ENCODE measurements around the gene HTRA2. TPM values are rescaled to one million over a fixed set of nuclear protein-coding genes. Genes with fewer than 3 reads are reported as not detected.

Gene HTRA2
- total RNA-seq, 1 experiment from 2014 or later = 40.9 TPM

GRCh38 chr2:74499940-74500577, 29.7 kb upstream of the HTRA2 start:
- DNase-seq (ENCODE audit: low read depth) = no peak

- no peak for DNase-seq (ENCODE audit: low read depth)
These were observed 29.2 kb upstream of the HTRA2 start for GRCh38 chr2:74500578-74500946.

DNA sequence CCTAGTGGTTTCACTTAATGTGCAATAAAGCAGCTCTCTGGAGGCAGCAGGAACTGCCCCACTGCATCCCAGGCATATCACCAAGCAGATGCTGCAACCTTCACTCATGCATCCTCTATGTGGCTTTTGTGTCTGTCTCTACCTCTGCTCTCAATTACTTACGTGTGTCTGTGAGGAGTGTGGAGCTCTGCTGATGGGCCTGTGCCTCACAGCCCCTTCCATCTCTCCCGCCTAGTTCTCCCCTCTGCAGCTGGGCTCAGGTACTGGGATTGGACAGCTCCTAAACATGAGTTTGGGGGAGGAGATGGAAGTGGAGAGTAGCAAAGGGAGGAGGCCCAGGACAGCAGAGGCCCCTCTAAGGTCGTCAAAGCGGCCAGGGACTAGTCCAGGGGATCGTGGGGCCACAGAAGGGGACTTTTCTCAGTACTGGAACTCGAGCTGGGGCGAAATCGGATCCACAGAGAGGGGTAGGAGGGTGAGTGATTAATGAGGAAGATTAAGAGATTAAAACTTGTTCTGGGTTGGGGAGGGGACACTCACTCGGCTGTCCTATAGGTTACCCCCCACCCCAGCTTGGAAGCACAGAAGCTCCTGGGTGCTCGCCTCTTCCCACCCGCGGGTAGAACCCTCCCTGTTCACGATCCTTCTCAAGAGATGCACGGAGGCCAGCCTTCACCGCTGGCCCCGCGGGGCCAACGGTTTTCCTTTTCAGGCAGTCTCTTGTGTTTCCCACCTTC, 28.2 kb upstream of the HTRA2 start:
- DNase-seq (ENCODE audit: low read depth) = no peak

GRCh38 chr2:74502147-74502719, 27.5 kb upstream of the HTRA2 start:
- no peak for DNase-seq (ENCODE audit: low read depth)

DNA sequence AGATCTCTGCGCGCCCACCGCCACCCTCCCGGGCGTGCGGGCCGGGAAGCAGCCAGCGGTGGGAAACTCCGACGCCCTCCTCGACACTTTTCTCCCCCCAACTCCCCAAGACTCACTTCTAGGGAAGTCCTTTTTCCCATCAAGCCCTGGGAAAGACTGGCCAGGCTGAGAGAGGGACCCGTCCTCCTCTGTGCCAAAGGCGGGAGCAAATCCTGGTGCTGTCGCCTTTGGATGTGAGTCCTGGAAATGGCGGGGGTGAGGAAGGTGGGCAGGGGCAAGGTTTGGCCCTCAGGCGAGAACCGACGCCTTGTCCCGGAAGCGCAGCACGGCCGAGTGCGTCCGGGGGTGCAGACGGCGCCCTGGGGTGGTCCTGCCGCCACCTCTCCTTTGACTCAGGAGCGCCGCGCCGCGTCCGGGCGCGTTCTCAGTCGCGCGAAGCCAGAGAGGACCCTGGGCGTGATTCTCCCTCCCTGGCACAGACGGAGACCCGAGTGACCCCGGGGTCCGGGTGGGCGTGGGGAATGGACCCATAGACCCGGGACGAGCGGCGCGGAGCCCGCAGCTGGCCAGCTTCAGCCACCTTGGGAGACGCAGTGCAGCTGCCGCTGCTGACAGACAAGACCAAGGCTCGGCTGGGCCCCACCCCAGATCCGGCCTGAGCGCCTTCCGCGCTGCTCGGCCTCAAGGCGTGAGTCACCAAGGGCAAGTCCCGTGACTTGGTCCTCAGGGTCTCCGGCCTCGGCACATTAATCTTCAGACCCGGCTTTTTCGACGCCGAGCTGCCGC, 26.8 kb upstream of the HTRA2 start:
- peak; percentile 83 for DNase-seq (ENCODE audit: low read depth)

DNA sequence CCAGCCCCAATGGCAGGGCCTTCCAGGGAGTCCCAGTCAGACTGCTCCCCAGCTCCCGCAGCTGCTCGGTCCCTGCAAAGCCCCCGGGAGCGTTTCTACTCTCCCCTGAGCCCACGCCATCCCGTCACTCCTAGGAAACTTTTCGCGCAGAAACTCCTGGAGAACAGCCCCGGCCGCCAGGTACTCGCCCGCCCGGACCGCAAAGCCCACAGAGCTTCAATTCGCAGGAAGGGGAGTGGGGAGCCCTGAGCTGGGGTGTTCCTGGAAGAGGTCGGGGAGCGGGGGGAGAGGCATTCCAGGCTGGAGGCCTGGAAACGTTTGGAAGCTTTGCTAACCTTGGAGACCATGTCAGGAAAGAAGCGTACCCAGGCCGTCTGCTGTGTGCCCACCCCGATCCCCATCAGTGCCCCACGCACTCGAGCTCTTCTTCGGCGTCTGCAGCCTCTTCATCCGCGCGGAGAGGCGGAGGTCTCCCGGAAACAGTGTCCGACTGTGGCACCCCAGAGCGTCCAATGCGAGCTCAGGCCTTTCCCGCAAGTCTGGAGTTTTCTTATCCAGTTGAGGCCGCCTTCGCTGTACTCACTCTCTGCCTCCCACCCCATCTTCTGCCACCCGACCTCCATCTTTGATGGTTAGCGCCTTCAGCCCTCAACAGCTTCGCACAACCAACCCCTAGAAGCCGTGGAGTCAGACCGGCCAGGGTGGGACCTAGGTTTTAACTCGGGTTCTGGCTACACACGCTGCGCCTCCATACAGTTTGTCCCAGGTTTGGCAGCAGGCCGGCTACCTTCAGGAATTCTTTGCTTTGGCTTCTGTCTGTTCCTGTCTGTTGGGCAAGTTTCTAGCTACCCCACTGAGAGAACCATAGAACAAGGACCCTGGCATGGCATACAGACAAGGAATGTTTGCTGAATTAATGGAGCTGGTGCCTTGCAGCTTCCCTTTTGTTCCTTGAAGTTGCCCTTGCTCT, 25.9 kb upstream of the HTRA2 start:
- DNase-seq (ENCODE audit: low read depth) = no peak

DNA sequence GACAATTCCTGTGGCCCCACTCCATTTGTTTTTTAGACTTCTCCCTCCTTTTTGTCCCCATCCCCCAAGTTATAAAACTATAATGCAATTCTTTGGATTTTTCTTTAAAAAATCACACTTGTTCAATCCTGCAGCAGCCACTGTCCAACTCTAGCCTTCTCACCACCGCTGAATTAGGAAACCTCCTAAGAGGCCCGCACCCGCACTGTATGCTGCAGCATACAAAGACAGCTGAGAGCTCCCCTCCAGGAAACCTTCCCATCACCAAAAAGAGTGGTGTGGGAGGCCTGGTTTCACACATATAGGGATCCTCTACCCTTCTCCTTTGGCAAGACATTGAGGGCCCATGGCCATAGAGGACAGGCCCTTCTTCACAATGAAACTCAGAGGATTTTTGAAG, 25.1 kb upstream of the HTRA2 start:
- no peak for DNase-seq (ENCODE audit: low read depth)

- DNase-seq (ENCODE audit: low read depth) = no peak
These were observed 24.1 kb upstream of the HTRA2 start for GRCh38 chr2:74505448-74506246.

GRCh38 chr2:74507145-74507925, 22.4 kb upstream of the HTRA2 start, which contains the start of gene PCGF1:
Gene PCGF1, minus strand, starts transcription at chr2:74507695. Its CDS starts 27 bp downstream, at chr2:74507668.
- peak; percentile 95 for DNase-seq (ENCODE audit: low read depth)

GRCh38 chr2:74507926-74508520, 21.7 kb upstream of the HTRA2 start:
- no peak for DNase-seq (ENCODE audit: low read depth)

- DNase-seq (ENCODE audit: low read depth) = no peak
These were observed 19.5 kb upstream of the HTRA2 start for GRCh38 chr2:74510272-74510671.

GRCh38 chr2:74511104-74511989, 18.4 kb upstream of the HTRA2 start:
- DNase-seq (ENCODE audit: low read depth) = peak; percentile 70

GRCh38 chr2:74512744-74513604, 16.8 kb upstream of the HTRA2 start:
- DNase-seq (ENCODE audit: low read depth) = no peak

- DNase-seq (ENCODE audit: low read depth) = no peak
These were observed 15.9 kb upstream of the HTRA2 start for GRCh38 chr2:74513605-74514367.

DNA sequence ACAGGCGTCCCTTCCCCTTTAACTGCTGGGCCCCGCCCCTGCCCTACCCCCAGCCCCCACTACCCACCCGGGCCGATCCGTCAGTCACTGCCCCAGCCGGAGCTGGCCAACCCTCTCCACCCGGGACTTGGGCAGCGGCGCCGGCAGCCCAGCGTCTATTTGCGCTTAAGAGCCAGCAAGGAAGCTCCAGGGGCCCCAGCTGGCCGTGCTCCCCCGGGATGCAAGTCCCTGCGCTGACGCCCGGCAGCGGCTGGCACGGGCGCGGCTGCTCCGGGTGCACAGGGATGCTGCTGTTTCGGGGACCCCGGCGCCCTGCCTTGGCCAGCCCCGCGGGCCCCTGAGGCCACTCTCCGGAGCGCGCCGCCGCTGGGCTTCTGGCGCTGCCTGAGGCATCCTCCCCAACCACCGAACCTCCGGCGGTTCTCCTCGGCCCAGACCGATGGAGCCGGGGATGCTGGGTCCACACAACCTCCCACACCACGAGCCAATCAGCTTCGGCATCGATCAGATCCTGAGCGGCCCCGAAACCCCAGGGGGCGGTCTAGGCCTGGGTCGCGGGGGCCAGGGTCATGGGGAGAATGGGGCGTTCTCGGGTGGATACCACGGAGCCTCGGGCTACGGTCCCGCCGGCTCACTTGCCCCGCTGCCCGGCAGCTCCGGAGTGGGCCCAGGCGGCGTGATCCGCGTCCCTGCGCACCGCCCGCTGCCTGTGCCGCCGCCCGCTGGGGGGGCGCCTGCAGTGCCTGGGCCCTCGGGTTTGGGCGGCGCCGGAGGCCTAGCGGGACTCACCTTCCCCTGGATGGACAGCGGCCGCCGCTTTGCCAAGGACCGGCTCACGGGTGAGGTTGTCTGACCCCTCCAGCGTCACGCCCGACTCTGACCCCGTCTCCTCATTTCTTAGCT, 15.1 kb upstream of the HTRA2 start, which contains the start of gene TLX2:
Gene TLX2, plus strand, starts transcription at position 83 of the 903 bp plus-strand sequence. Its CDS starts 357 bp downstream, at position 440.
- DNase-seq (ENCODE audit: low read depth) = peak; percentile 16
